Activated naive CD4-positive, alpha-beta T cell treated with Interleukin-2 at 50 U/mL for 16 hours (primary cell): Measurements from ENCODE around the gene AVEN.
A peak's percentile ranks its signal among the peaks of the same experiment; 100 is the strongest.
"Not testable (repeated sequence)": the region's sequence is repeated elsewhere in the genome, so short reads cannot be mapped to it uniquely, and the experiment has no call there.

ENCODE experiments used
- DNase-seq: peaks from one replicate; pipeline ENCODE4 v3.0.0-alpha.2; 2020

The AVEN gene

GRCh38 chr15:34038871-34039789 lies at the start of gene AVEN:
TSS of gene AVEN (minus strand) at chr15:34039204. CDS start at chr15:34039046, 158 bp downstream.
- peak; percentile 64 for DNase-seq

- no peak for DNase-seq
These were observed 46.7 kb upstream of the AVEN start for GRCh38 chr15:34085746-34086145.

GRCh38 chr15:34084086-34084485 lies 45.1 kb upstream of the AVEN start:
- DNase-seq, result no peak

- no peak for DNase-seq
These were observed 40.9 kb upstream of the AVEN start for GRCh38 chr15:34079904-34080303.

GRCh38 chr15:34078900-34079299 lies 39.9 kb upstream of the AVEN start:
- no peak for DNase-seq

GRCh38 chr15:34076785-34077184 lies 37.8 kb upstream of the AVEN start:
- DNase-seq, result no peak

- DNase-seq, result no peak
These were observed 31.0 kb upstream of the AVEN start for GRCh38 chr15:34070003-34070402.

GRCh38 chr15:34065941-34066340 lies 26.9 kb upstream of the AVEN start:
- no peak for DNase-seq

GRCh38 chr15:34065261-34065660 lies 26.3 kb upstream of the AVEN start:
- DNase-seq, result no peak

GRCh38 chr15:34064438-34064837 lies 25.4 kb upstream of the AVEN start:
- DNase-seq, result no peak

- DNase-seq, result no peak
These were observed 20.9 kb upstream of the AVEN start for GRCh38 chr15:34059946-34060345.

- DNase-seq, result no peak
These were observed 20.5 kb upstream of the AVEN start for GRCh38 chr15:34059476-34059875.

- DNase-seq, result no peak
These were observed 17.9 kb upstream of the AVEN start for GRCh38 chr15:34056911-34057310.

GRCh38 chr15:34055868-34056595 lies 17.0 kb upstream of the AVEN start:
- DNase-seq, result no peak

- DNase-seq, result no peak
These were observed 15.2 kb upstream of the AVEN start for GRCh38 chr15:34054081-34054707.

GRCh38 chr15:34050385-34050784 lies 11.4 kb upstream of the AVEN start:
- not testable (repeated sequence) for DNase-seq

- DNase-seq, result no peak
These were observed 10.1 kb upstream of the AVEN start for GRCh38 chr15:34049112-34049511.

GRCh38 chr15:34047893-34048775 lies 9.1 kb upstream of the AVEN start:
- DNase-seq, result no peak

GRCh38 chr15:34046471-34047145 lies 7.6 kb upstream of the AVEN start:
- no peak for DNase-seq

GRCh38 chr15:34043813-34044212 lies 4.8 kb upstream of the AVEN start:
- no peak for DNase-seq

- no peak for DNase-seq
These were observed 4.4 kb upstream of the AVEN start for GRCh38 chr15:34043391-34043790.

GRCh38 chr15:34039790-34040113 lies 748 bp upstream of the AVEN start:
- no peak for DNase-seq
